ENCODE results near the gene MTMR8.
"Not testable (repeated sequence)": the region's sequence is repeated elsewhere in the genome, so short reads cannot be mapped to it uniquely, and the experiment has no call there.

MTMR8 gene

GRCh38 chrX:64394874-64395567 is at the start of gene MTMR8:
TSS of gene MTMR8 (minus strand) at chrX:64395452. CDS start at chrX:64395363, 89 bp downstream.
- DNase-seq, result peak; percentile 1 to 64

GRCh38 chrX:64439551-64439950 is 44.3 kb upstream of the MTMR8 start:
- no peak for DNase-seq

DNA sequence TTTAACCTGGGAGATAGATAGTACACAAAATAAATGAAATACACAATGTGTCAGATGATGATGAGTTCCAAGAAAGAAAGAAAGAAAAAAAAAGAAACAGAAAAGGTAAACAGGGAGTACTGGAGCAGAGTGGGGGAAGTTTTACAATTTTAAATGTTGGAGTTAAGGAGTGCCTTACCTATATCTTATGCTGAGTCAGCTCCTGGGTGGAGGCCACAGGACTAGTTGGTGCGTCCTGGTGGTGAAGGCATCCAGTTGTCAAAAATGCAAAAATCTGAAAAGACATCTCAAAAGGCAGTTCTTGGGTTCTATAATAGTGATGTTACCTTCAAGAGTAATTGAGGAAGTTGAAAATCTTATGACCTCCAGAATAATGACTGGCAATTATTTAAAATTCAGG is 42.4 kb upstream of the MTMR8 start:
- no peak for DNase-seq

GRCh38 chrX:64437218-64437617 is 42.0 kb upstream of the MTMR8 start:
- DNase-seq, result no peak

GRCh38 chrX:64428371-64428770 is 33.1 kb upstream of the MTMR8 start:
- no peak for DNase-seq

GRCh38 chrX:64427787-64428186 is 32.5 kb upstream of the MTMR8 start:
- DNase-seq, result no peak

DNA sequence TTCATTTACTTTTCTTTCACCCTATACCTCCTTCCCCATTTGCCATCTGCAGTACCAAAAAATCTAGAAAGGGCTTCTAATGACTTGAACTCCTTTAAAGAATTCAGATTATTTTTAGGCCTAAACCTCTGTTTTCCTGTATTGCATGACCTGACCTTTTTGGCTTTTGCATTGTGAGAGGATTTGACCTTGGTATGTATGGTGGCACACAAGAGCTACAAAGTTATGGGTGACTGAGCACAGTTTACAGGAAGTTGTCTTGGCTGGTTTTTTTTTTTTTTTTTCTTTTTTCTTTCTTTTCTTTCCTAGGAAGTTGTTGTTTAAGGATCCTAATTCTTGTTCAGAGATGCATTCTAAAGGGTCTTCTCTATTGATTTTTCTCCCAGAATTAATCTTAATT is 32.0 kb upstream of the MTMR8 start:
- DNase-seq, result no peak

DNA sequence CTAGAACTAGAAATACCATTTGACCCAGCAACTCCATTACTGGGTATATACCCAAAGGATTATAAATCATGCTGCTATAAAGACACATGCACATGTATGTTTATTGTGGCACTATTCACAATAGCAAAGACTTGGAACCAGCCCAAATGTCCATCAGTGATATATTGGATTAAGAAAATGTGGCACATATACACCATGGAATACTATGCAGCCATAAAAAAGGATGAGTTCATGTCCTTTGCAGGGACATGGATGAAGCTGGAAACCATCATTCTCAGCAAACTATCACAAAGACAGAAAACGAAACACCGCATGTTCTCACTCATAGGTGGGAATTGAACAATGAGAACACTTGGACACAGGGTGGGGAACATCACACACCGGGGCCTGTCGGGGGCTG is 14.5 kb upstream of the MTMR8 start:
- DNase-seq, result not testable (repeated sequence)

DNA sequence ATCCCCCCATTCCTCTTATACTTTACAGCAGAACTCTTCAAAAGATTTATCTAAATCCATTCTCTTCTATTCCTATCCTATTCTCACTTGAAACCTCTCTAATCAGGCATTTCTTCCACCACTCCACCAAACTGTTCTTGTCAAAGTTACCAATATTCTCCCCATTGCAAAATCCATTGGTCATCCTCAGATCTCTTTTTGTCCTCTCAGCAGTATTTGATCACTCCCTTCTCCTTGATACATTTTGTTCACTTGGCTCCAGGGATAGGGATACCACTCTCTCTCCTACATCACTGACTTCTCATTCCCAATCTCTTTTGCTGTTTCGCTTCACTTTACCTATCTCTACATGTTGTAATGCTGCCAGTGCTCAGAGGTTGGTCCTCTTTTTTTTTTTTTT is 2.8 kb upstream of the MTMR8 start:
- DNase-seq, result no peak

GRCh38 chrX:64395568-64395929 is 297 bp upstream of the MTMR8 start:
- DNase-seq, result no peak

GRCh38 chrX:64394059-64394873 is 986 bp downstream of the MTMR8 start:
- DNase-seq, result no peak

GRCh38 chrX:64389489-64389888 is 5.8 kb downstream of the MTMR8 start:
- DNase-seq, result no peak

DNA sequence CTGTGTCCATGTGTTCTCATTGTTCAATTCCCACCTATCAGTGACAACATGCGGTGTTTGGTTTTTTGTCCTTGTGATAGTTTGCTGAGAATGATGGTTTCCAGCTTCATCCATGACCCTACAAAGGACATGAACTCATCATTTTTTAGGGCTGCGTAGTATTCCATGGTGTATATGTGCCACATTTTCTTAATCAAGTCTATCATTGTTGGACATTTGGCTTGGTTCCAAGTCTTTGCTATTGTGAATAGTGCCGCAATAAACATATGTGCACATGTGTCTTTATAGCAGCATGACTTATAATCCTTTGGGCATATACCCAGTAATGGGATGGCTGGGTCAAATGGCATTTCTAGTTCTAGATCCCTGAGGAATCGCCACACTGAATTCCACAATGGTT is 14.5 kb downstream of the MTMR8 start:
- DNase-seq, result not testable (repeated sequence)

GRCh38 chrX:64379924-64380323 is 15.3 kb downstream of the MTMR8 start:
- no peak for DNase-seq

GRCh38 chrX:64377753-64378152 is 17.5 kb downstream of the MTMR8 start:
- no peak for DNase-seq

DNA sequence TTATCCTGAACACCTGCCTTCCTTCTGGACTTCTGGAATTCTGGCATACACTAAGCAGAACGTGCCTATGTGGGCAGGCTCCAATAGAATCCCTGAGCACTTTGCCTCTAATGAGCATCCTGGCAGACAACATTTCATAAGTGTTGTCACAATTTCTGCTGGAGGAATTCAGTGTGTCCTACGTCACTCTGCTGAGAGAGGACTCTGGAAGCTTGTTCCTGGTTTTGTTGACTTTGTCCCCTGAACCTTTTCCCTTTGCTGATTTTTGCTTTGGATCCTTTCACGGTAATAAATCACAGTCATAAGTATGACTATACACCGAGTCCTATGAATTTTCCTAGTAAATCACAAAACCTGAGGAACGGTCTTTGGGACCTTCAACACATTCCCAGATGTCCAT is 43.2 kb downstream of the MTMR8 start:
- DNase-seq, result no peak

DNA sequence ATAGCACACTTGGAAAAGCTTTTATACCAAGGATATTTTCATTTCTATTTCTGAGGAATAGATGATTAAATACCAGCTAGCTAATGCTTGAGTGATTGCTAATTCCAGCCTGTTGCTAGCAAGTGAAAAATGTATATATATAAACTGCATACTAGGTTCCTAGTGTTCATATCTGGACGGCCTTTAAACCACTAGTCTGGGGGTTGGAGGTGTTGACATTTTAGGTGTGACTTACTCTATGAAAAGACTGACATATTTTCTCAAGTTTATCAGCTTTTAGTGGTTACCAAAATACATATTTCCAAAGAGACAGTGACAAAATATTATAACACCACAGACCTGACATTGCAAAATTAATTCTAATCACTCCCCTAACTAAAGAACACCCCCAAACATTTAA is 44.7 kb downstream of the MTMR8 start:
- DNase-seq, result no peak

- DNase-seq, result no peak
Observed at GRCh38 chrX:64350047-64350446, 45.2 kb downstream of the MTMR8 start.

- no peak for DNase-seq
Observed at GRCh38 chrX:64342811-64343210, 52.4 kb downstream of the MTMR8 start.

- DNase-seq, result no peak
Observed at GRCh38 chrX:64338296-64338695, 57.0 kb downstream of the MTMR8 start.

DNA sequence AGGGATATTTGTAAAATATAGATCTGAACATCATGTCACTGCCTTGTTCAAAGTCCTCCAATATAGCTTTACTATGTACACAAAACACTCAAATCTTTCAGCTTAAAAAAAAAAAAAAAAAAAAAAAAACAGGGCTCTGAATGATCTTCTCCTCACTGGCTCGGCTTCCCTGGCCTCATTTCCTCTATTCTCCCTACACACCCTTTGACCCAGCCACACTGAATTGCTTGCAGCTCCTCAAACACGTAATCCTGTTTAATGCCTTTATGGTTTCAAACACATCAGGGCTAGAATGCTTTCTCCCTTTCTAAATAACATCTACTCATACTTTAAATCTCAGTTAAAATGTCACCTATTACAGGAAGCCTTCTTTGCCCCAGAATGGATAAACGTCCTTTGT is 60.8 kb downstream of the MTMR8 start:
- DNase-seq, result no peak

DNA sequence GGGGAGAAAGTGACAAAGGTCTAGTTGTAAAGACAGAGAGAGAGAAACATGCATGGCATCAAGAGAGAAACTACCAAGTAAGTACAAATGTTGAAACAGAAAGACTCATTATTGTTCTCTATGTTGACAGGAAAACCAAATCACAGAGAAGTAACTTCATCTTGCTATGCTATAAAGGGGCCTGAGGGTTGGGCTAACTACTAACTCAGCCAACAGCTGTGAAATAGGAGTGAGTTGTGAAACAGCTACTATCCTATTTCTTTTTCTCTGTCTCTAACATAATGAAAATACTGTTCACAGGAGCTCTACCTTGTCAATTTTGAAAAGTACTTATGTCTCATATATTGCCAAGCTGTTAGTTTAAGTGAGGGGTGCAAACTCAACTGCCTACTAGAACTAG is 65.0 kb downstream of the MTMR8 start:
- no peak for DNase-seq

- DNase-seq, result no peak
Observed at GRCh38 chrX:64321507-64321906, 73.7 kb downstream of the MTMR8 start.

- no peak for DNase-seq
Observed at GRCh38 chrX:64313624-64314023, 81.6 kb downstream of the MTMR8 start.

DNA sequence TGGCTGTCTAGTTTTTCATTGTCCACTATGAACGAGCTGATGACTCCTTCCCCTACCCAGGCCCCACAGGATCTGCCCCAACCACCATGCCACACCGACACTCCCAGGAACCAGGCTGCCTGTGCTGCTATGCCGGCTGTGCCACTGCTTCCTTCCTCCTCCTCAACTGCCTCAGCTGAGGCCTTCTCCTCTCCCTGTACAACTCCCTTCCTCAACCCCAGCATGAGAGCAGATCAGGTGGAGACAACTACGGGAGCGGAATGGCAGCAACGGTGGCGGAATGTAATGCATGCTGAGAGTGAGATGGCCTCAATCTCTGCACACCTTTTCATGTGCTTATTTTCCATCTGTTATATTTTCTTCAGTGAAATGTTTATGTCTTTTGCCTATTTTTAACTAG is 88.5 kb downstream of the MTMR8 start:
- no peak for DNase-seq
